ENCODE measurements around the gene SLC6A11.

The SLC6A11 gene

DNA sequence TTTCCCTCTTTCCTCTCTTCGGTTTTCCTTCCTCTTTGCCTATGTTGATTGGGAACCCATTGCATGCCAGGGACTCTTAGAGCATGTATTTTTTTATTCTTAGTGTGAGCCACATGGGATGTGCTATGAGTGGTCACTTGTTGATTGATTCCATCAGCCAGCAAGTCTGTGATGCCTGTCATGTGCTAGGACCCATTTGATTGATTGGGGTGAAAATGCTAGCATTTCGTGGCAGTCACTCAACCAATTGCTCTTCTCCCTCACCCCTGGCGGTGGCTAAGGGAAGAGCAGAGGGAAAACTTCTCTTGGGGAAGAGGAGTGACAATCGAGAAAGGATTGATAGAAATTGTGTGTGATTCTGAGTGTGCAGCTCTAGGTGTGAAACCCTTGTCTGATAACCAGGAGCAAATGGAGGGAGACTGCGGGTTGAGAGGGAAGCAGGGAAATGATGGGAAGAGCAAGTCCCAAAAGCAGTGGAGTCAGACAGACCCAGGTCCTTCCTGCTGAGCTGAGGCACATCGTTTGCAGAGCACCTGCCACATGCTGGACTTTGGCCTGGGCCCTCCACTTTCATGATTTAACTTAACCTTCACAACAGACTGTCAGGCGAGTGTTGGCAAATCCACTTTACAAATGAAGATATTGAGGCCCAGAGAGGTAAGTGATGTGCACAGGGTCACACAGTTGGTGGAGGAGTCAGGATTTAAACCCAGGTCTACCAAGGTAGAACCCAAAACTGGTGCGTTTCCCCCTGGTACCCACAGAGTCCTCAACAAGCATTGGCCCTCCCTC lies 40.0 kb downstream of the SLC6A11 start:
- H3K27me3 ChIP-seq (ENCODE audit: control insufficient read depth, insufficient read depth, low read length), result no peaks in the 10 kb centered on the region
- no peaks in the 10 kb centered on the region for H3K79me2 ChIP-seq
- H3K36me3 ChIP-seq (ENCODE audit: control insufficient read depth, insufficient read depth, low read length), result no peaks in the 10 kb centered on the region
- TF ChIP-seq, protein P1, sequence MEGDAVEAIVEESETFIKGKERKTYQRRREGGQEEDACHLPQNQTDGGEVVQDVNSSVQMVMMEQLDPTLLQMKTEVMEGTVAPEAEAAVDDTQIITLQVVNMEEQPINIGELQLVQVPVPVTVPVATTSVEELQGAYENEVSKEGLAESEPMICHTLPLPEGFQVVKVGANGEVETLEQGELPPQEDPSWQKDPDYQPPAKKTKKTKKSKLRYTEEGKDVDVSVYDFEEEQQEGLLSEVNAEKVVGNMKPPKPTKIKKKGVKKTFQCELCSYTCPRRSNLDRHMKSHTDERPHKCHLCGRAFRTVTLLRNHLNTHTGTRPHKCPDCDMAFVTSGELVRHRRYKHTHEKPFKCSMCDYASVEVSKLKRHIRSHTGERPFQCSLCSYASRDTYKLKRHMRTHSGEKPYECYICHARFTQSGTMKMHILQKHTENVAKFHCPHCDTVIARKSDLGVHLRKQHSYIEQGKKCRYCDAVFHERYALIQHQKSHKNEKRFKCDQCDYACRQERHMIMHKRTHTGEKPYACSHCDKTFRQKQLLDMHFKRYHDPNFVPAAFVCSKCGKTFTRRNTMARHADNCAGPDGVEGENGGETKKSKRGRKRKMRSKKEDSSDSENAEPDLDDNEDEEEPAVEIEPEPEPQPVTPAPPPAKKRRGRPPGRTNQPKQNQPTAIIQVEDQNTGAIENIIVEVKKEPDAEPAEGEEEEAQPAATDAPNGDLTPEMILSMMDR (IDR thresholded peaks at IDR 0.05), result peak; percentile 15
- no peaks in the 10 kb centered on the region for H3K9me3 ChIP-seq (ENCODE audit: control insufficient read depth, low read length)
- H3K27ac ChIP-seq, result no peak overlapping the region
- H3K4me1 ChIP-seq, result no peaks in the 10 kb centered on the region
- H3K4me2 ChIP-seq (ENCODE audit: low read length), result no peak overlapping the region
- no peak overlapping the region for H2AFZ ChIP-seq
- H3K9ac ChIP-seq, result no peak overlapping the region
- H3K4me3 ChIP-seq (ENCODE audit: low read depth, low read length), result no peak overlapping the region

DNA sequence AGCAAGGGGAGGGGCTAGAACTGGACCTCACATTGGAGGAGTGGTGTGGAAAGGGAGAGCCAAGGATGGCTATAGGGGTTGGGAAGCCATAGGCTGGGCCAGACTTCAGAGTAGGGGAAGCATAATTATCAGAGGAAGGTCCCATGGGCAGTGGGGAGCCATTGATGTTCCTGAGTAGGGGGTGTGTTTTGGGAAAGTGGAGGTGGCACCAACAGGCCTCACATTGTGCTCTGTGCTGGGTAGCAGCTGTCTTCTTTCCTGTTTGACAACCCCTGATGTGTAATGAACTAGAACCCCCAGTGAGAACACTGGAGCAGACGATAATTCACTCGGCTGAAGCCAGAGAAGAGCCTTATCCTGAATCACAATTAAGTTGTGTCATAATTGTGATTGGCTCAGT lies 41.2 kb downstream of the SLC6A11 start:
- Histone ChIP-seq H3K9ac (no peak overlapping the region), H3K4me2 (ENCODE audit: low read length) (no peak overlapping the region), H3K4me3 (ENCODE audit: low read depth, low read length) (no peak overlapping the region), H3K9me3 (ENCODE audit: control insufficient read depth, low read length) (no peaks in the 10 kb centered on the region), H3K4me1 (no peaks in the 10 kb centered on the region), H3K36me3 (ENCODE audit: control insufficient read depth, insufficient read depth, low read length) (no peaks in the 10 kb centered on the region), H3K27ac (no peak overlapping the region), H3K79me2 (no peaks in the 10 kb centered on the region), H3K27me3 (ENCODE audit: control insufficient read depth, insufficient read depth, low read length) (no peaks in the 10 kb centered on the region), H2AFZ (no peak overlapping the region)
- TF ChIP-seq, protein P1 (IDR thresholded peaks at IDR 0.05), result no peak

DNA sequence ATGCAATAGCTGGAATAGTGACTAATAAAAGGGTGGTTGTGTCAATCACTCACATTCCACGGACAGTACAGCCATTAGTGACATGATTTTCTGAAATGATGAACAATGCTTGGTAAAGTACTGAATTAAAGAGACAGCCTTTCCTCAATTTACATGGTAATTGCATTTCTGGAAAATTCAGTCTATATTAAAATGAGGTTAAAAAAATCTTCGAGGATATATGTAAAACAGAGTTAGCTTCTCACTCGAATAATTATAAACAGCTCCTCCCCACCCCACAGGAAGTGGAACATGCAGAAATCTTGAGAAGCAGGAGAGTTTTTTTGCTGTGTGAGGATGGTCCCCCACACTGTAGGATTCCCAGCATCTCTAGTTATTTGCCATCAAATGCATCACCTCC lies 42.1 kb downstream of the SLC6A11 start:
- Histone ChIP-seq H2AFZ (no peak overlapping the region), H3K4me2 (ENCODE audit: low read length) (no peak overlapping the region), H3K27ac (no peak overlapping the region), H3K4me1 (no peaks in the 10 kb centered on the region), H3K27me3 (ENCODE audit: control insufficient read depth, insufficient read depth, low read length) (no peaks in the 10 kb centered on the region), H3K79me2 (no peaks in the 10 kb centered on the region), H3K9me3 (ENCODE audit: control insufficient read depth, low read length) (no peaks in the 10 kb centered on the region), H3K36me3 (ENCODE audit: control insufficient read depth, insufficient read depth, low read length) (no peaks in the 10 kb centered on the region), H3K4me3 (ENCODE audit: low read depth, low read length) (no peak overlapping the region), H3K9ac (no peak overlapping the region)
- TF ChIP-seq, protein P1 (IDR thresholded peaks at IDR 0.05), result no peak

DNA sequence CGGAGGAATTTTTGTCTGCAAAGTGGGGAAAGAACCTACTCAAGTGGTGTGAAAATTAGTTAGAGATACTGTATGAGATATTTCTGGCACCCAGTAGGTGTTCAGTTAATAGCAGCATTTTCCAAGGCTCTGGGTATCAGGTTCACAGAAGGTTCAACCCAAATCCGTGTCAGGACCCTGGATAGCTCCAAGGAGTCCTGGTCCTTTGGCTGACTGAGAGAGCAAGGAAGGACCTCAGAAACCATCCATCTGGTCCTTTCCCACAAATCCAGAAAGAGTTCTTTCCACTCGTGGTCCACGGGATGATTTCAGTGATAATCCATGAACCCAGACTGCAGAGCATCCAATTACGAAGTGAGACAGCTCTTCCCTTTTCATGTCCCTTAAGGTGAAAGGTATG lies 51.4 kb downstream of the SLC6A11 start:
- H3K4me1 ChIP-seq, result no peaks in the 10 kb centered on the region
- H3K27me3 ChIP-seq (ENCODE audit: control insufficient read depth, insufficient read depth, low read length), result no peaks in the 10 kb centered on the region
- no peaks in the 10 kb centered on the region for H3K36me3 ChIP-seq (ENCODE audit: control insufficient read depth, insufficient read depth, low read length)
- H3K9me3 ChIP-seq (ENCODE audit: control insufficient read depth, low read length), result no peaks in the 10 kb centered on the region
- TF ChIP-seq, protein P1 (IDR thresholded peaks at IDR 0.05), result no peak
- H3K4me3 ChIP-seq (ENCODE audit: low read depth, low read length), result no peak overlapping the region
- no peak overlapping the region for H3K9ac ChIP-seq
- no peak overlapping the region for H3K27ac ChIP-seq
- no peak overlapping the region for H3K4me2 ChIP-seq (ENCODE audit: low read length)
- H2AFZ ChIP-seq, result no peak overlapping the region
- no peaks in the 10 kb centered on the region for H3K79me2 ChIP-seq

DNA sequence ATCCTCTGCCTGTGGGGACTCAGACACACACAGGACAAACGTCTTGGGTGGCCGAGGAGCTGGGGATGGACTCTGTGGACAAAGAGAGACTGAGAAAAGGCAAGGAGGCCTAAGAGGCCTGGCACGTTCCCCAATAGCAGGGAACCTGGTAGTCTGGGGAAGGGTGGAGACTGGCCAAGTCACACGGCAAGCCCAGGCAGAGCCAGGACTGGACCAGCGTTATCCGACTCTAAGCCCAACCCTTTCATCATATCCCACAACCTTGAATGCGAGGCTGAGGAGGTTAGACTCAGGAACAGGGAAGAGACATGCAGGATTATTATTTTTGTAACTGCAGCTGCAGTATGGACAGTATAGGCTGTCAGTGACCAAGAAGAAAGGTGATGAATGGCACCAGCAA lies 53.4 kb downstream of the SLC6A11 start:
- Histone ChIP-seq H3K4me2 (ENCODE audit: low read length) (no peak overlapping the region), H3K27ac (no peak overlapping the region), H3K79me2 (no peaks in the 10 kb centered on the region), H3K4me1 (no peaks in the 10 kb centered on the region), H3K27me3 (ENCODE audit: control insufficient read depth, insufficient read depth, low read length) (no peaks in the 10 kb centered on the region), H3K9me3 (ENCODE audit: control insufficient read depth, low read length) (no peaks in the 10 kb centered on the region), H3K4me3 (ENCODE audit: low read depth, low read length) (no peak overlapping the region), H3K9ac (no peak overlapping the region), H2AFZ (no peak overlapping the region), H3K36me3 (ENCODE audit: control insufficient read depth, insufficient read depth, low read length) (no peaks in the 10 kb centered on the region)
- TF ChIP-seq, protein P1 (IDR thresholded peaks at IDR 0.05), result no peak
